ENCODE measurements around the gene PNPLA1. TPM values are rescaled to one million over a fixed set of nuclear protein-coding genes. Genes with fewer than 3 reads are reported as not detected.

PNPLA1 gene
- total RNA-seq, 1 donor from 2014 or later: not detected

DNA sequence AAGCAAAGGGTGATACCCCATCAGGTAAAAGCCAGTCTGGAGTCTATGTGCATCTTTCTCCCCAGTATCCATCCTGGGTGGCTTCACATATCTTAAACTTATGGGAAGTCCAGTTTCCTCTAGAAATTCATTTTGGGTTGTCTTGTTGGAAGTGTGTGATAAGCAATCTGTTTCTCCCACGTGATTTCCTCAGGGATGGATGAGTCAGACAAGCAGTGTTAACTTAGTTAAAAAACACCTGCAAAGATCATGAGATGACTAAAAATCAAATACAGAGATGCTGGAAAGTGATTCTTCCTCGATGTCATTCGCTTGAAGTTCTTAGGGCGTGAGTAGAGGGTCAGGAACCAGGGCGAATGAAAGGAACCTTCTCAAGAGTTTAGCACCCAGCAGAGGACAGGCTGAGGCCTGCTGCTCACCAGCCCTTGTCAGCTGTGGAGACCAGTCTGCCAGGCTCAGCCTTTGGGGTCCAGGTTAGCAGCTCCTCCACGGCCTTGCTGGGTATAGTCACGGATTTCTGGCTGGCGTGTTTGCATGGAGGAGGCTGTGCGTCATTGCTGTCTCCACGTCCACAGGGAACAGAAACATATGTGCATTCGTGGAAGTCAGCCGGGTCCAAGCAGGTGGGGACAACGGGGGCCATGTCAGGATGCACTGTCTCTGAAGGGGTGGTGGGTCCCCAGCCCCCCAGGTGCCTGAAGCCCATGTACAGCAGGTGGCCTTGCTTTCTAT, 2.8 kb upstream of the PNPLA1 start:
- Histone ChIP-seq H3K4me3 (no peak overlapping the region), H2AFZ (replicated peaks) (no peak overlapping the region), H3K79me2 (ENCODE audit: low read depth) (no peaks in the 10 kb centered on the region), H3K4me2 (no peak overlapping the region), H3F3A (ENCODE audit: low read depth) (no peaks in the 10 kb centered on the region), H3K27ac (no peak overlapping the region), H3K4me1 (no peaks in the 10 kb centered on the region), H3K36me3 (no peaks in the 10 kb centered on the region), H3K9me3 (ENCODE audit: low read depth) (no peaks in the 10 kb centered on the region), H4K20me1 (ENCODE audit: low read depth) (no peaks in the 10 kb centered on the region), H3K27me3 (no peaks in the 10 kb centered on the region), H3K9ac (no peak overlapping the region)
- no peak for DNase-seq (ENCODE audit: low spot score)
- Mint-ChIP-seq H3K27ac (no peak overlapping the region), H3K27me3 (ENCODE audit: insufficient read depth, low read depth) (peaks cover 14% of the 10 kb centered on the region), H3K4me1 (peaks cover 4% of the 10 kb centered on the region), H3K36me3 (no peaks in the 10 kb centered on the region), H3K4me3 (no peak overlapping the region), H3K9me3 (no peaks in the 10 kb centered on the region)
- TF ChIP-seq EZH2 (IDR thresholded peaks at IDR 0.05): no peak

DNA sequence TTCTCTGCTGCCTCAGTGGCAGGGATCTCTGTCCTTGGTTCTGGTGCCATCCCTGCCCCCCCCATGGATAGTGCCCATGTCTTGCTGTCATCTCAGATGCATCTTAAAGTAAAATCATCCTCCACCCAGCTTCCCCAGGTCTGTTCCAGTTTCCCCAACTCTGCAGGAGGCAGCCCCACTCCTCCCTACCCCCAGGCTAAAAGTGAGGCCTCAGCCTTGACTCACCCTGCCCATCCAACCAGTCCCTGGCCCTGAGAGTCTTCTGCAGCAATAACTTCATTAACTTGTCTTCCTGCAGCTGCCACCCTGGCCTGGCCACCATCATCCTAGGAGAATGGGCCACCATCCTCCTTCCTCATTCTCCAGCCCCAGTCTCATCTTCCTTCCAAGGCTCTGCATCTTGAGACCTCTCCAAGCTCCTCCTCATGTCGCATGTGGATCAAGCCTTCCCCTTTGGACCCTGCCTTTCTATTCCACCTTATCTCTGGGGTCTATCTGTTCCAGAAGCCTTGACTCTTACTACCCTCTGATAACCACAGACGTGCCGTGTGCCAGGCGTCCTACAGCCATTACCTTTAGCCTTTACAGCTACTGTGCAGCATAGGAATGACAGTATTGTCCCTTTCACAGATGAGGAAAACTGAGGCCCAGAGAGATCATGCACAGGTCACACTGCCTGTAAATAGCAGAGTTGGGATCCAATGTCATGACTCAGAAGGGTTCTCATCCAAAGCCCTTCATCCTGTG, 2.0 kb upstream of the PNPLA1 start:
- Mint-ChIP-seq H3K4me1 (peaks cover 4% of the 10 kb centered on the region), H3K27me3 (ENCODE audit: insufficient read depth, low read depth) (peaks cover 14% of the 10 kb centered on the region), H3K27ac (no peak overlapping the region), H3K4me3 (no peak overlapping the region), H3K36me3 (no peaks in the 10 kb centered on the region), H3K9me3 (no peaks in the 10 kb centered on the region)
- no peaks in the 10 kb centered on the region for H3F3A ChIP-seq (ENCODE audit: low read depth)
- no peaks in the 10 kb centered on the region for H3K9me3 ChIP-seq (ENCODE audit: low read depth)
- TF ChIP-seq EZH2phosphoT487 (IDR thresholded peaks at IDR 0.05) (no peak), EZH2 (IDR thresholded peaks at IDR 0.05) (no peak)
- TF ChIP-seq, protein P1, sequence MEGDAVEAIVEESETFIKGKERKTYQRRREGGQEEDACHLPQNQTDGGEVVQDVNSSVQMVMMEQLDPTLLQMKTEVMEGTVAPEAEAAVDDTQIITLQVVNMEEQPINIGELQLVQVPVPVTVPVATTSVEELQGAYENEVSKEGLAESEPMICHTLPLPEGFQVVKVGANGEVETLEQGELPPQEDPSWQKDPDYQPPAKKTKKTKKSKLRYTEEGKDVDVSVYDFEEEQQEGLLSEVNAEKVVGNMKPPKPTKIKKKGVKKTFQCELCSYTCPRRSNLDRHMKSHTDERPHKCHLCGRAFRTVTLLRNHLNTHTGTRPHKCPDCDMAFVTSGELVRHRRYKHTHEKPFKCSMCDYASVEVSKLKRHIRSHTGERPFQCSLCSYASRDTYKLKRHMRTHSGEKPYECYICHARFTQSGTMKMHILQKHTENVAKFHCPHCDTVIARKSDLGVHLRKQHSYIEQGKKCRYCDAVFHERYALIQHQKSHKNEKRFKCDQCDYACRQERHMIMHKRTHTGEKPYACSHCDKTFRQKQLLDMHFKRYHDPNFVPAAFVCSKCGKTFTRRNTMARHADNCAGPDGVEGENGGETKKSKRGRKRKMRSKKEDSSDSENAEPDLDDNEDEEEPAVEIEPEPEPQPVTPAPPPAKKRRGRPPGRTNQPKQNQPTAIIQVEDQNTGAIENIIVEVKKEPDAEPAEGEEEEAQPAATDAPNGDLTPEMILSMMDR (IDR thresholded peaks at IDR 0.05): no peak
- H4K20me1 ChIP-seq (ENCODE audit: low read depth): no peaks in the 10 kb centered on the region
- H3K27ac ChIP-seq: no peak overlapping the region
- H3K36me3 ChIP-seq: no peaks in the 10 kb centered on the region
- no peak overlapping the region for H2AFZ ChIP-seq (replicated peaks)
- H3K4me1 ChIP-seq: no peaks in the 10 kb centered on the region
- DNase-seq (ENCODE audit: low spot score): no peak
- H3K27me3 ChIP-seq: no peaks in the 10 kb centered on the region
- no peak overlapping the region for H3K4me2 ChIP-seq
- no peak overlapping the region for H3K4me3 ChIP-seq
- H3K9ac ChIP-seq: no peak overlapping the region
- no peaks in the 10 kb centered on the region for H3K79me2 ChIP-seq (ENCODE audit: low read depth)

DNA sequence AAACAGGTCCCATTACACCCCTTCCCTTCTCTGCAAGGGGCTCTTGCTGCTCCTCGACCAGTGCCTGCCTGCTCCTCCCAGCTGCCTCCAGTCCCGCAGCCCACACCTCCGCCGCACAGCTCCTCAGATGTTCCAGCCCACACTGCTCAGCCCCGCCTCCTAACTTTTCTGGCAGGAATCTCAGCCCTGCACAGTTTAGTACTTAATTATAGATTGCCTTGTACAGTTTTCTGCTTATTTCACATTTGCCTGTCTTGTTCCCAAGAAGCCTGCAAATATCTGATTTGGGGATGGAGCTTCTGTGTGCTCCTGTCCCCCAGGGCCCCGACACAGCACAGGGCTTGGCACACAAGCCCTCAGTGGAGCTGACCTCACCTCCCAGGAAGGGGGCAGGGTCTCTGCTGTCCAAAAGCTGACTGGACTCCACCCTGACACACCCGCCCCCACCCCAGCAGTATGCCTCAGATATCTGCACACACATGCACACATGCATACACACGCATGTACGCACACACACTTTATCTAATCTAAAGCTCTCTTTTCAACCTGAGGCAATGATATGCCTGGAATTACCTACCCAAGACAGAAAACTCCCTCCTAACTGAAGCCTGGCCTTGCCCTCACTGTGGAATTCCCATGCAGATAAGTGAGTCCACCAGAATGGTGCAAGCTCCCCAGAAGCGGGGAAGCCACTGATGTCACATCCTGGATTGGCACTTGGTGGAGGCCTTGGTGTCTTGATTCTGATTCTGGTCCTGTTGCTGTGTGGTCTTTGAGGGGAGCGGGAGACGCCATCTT, 1.2 kb upstream of the PNPLA1 start:
- Mint-ChIP-seq H3K9me3 (no peaks in the 10 kb centered on the region), H3K4me1 (peaks cover 4% of the 10 kb centered on the region), H3K4me3 (no peak overlapping the region), H3K27me3 (ENCODE audit: insufficient read depth, low read depth) (peaks cover 14% of the 10 kb centered on the region), H3K27ac (peak overlapping the region; percentile 47), H3K36me3 (no peaks in the 10 kb centered on the region)
- Histone ChIP-seq H3K4me3 (no peak overlapping the region), H3K36me3 (no peaks in the 10 kb centered on the region), H3K79me2 (ENCODE audit: low read depth) (no peaks in the 10 kb centered on the region), H3K9me3 (ENCODE audit: low read depth) (no peaks in the 10 kb centered on the region), H3K4me1 (no peaks in the 10 kb centered on the region), H3K27me3 (no peaks in the 10 kb centered on the region), H4K20me1 (ENCODE audit: low read depth) (no peaks in the 10 kb centered on the region), H3K27ac (no peak overlapping the region), H3F3A (ENCODE audit: low read depth) (no peaks in the 10 kb centered on the region), H3K9ac (no peak overlapping the region), H3K4me2 (no peak overlapping the region), H2AFZ (replicated peaks) (no peak overlapping the region)
- DNase-seq (ENCODE audit: low spot score): no peak
- TF ChIP-seq, protein P1 (IDR thresholded peaks at IDR 0.05): no peak
- TF ChIP-seq EZH2 (IDR thresholded peaks at IDR 0.05) (no peak), EZH2phosphoT487 (IDR thresholded peaks at IDR 0.05) (no peak)

Measured in neural progenitor cell (in vitro differentiated cells).